Measurements from ENCODE around the gene HCN2. TPM values are rescaled to one million over a fixed set of nuclear protein-coding genes. Genes with fewer than 3 reads are reported as not detected.

HCN2 gene
- total RNA-seq, 1 donor from 2014 or later: 5.5 TPM

DNA sequence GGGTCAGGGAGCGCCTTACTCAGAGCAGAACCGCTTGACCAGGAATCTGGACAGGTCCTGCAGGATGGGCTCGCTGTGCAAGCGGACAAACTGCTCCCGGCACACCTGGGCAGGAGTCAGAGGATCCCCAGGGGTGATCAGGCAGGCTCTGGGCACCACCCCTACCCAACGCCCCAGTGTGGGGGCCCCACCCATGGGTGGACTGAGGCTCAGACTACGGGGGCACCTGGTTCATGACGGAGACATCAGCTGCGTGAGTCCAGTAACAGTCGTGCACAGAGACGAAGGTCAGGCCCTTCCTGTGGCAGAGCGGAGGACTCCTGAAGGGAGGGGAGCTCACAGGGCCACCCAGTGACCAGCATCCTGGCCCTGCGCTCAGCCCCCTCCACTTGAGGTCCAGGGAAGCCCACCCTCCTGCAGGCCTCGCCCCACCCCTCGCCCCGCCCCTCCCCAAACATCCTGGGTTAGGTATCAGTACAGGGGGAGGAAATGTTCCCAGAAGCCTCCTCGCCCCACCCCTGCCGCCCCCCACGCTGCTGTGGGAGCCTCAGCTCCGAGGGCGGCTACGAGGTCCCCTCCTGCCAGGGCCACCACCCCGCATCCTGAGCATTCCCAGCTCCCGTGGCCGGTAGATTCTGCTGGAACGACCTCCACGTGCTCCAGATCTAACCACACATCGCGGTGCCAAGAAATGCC, 28.0 kb downstream of the HCN2 start:
- Histone ChIP-seq H3K27me3 (ENCODE audit: insufficient read depth, low read length) (no peaks in the 10 kb centered on the region), H3K4me1 (ENCODE audit: insufficient read depth, low read length) (no peaks in the 10 kb centered on the region), H4K20me1 (ENCODE audit: insufficient read depth, low read length) (no peaks in the 10 kb centered on the region), H3K4me2 (ENCODE audit: low read length) (no peak overlapping the region), H3K79me2 (ENCODE audit: insufficient read depth, low read length) (no peaks in the 10 kb centered on the region), H3K9ac (ENCODE audit: low read length) (no peak overlapping the region), H3K4me3 (ENCODE audit: insufficient read depth, low read depth, low read length) (no peak overlapping the region), H3K27ac (ENCODE audit: low read depth, low read length) (no peak overlapping the region), H3K36me3 (ENCODE audit: insufficient read depth, low read length) (no peaks in the 10 kb centered on the region), H3K9me3 (ENCODE audit: insufficient read depth, low read depth, low read length) (no peaks in the 10 kb centered on the region), H2AFZ (ENCODE audit: low read depth, low read length) (no peak overlapping the region)
- Mint-ChIP-seq H3K4me3 (ENCODE audit: unreplicated experiment) (no peak overlapping the region), H3K36me3 (ENCODE audit: low read depth, unreplicated experiment) (peaks cover 16% of the 10 kb centered on the region), H3K27me3 (ENCODE audit: low read depth, unreplicated experiment) (no peaks in the 10 kb centered on the region), H3K9me3 (ENCODE audit: unreplicated experiment) (peaks cover 2% of the 10 kb centered on the region), H3K4me1 (ENCODE audit: low read depth, unreplicated experiment) (no peaks in the 10 kb centered on the region), H3K27ac (ENCODE audit: unreplicated experiment) (no peak overlapping the region)
- TF ChIP-seq, protein P1, sequence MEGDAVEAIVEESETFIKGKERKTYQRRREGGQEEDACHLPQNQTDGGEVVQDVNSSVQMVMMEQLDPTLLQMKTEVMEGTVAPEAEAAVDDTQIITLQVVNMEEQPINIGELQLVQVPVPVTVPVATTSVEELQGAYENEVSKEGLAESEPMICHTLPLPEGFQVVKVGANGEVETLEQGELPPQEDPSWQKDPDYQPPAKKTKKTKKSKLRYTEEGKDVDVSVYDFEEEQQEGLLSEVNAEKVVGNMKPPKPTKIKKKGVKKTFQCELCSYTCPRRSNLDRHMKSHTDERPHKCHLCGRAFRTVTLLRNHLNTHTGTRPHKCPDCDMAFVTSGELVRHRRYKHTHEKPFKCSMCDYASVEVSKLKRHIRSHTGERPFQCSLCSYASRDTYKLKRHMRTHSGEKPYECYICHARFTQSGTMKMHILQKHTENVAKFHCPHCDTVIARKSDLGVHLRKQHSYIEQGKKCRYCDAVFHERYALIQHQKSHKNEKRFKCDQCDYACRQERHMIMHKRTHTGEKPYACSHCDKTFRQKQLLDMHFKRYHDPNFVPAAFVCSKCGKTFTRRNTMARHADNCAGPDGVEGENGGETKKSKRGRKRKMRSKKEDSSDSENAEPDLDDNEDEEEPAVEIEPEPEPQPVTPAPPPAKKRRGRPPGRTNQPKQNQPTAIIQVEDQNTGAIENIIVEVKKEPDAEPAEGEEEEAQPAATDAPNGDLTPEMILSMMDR (IDR thresholded peaks at IDR 0.05; ENCODE audit: insufficient read depth, low read depth, low read length): no peak
- TF ChIP-seq EZH2 (IDR thresholded peaks at IDR 0.05; ENCODE audit: insufficient read depth, low read length): no peak
- FAIRE-seq (no peak), DNase-seq (ENCODE audit: low read depth) (no peak)

DNA sequence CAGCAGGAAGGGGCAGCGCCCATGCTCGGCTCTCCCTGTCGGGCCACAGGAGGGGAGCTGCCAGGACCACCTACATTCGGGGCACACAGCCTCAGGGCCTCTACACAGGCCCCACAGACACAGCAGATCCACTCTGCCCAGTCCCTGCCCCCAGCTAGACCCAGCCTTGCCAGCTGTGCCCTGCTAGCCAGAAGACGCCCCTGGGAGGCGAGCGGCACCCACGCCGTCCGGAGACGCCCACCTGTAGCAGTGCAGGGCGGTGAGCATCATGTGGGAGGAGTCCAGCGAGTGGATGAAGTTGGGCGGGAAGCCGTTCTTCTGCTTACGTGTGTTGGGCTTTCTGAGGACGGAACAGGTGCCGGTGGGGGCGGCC, 28.6 kb downstream of the HCN2 start:
- H3K4me3 ChIP-seq (ENCODE audit: insufficient read depth, low read depth, low read length): no peak overlapping the region
- Mint-ChIP-seq H3K9me3 (ENCODE audit: unreplicated experiment) (peaks cover 2% of the 10 kb centered on the region), H3K4me3 (ENCODE audit: unreplicated experiment) (no peak overlapping the region), H3K36me3 (ENCODE audit: low read depth, unreplicated experiment) (peaks cover 11% of the 10 kb centered on the region), H3K4me1 (ENCODE audit: low read depth, unreplicated experiment) (no peaks in the 10 kb centered on the region), H3K27me3 (ENCODE audit: low read depth, unreplicated experiment) (no peaks in the 10 kb centered on the region), H3K27ac (ENCODE audit: unreplicated experiment) (no peak overlapping the region)
- no peak for TF ChIP-seq EZH2 (IDR thresholded peaks at IDR 0.05; ENCODE audit: insufficient read depth, low read length)
- TF ChIP-seq, protein P1 (IDR thresholded peaks at IDR 0.05; ENCODE audit: insufficient read depth, low read depth, low read length): no peak
- H3K9me3 ChIP-seq (ENCODE audit: insufficient read depth, low read depth, low read length): no peaks in the 10 kb centered on the region
- no peaks in the 10 kb centered on the region for H4K20me1 ChIP-seq (ENCODE audit: insufficient read depth, low read length)
- no peak for FAIRE-seq
- H3K27ac ChIP-seq (ENCODE audit: low read depth, low read length): no peak overlapping the region
- no peaks in the 10 kb centered on the region for H3K36me3 ChIP-seq (ENCODE audit: insufficient read depth, low read length)
- no peak for DNase-seq (ENCODE audit: low read depth)
- H3K27me3 ChIP-seq (ENCODE audit: insufficient read depth, low read length): no peaks in the 10 kb centered on the region
- H3K4me2 ChIP-seq (ENCODE audit: low read length): no peak overlapping the region
- no peak overlapping the region for H3K9ac ChIP-seq (ENCODE audit: low read length)
- H2AFZ ChIP-seq (ENCODE audit: low read depth, low read length): no peak overlapping the region
- H3K79me2 ChIP-seq (ENCODE audit: insufficient read depth, low read length): no peaks in the 10 kb centered on the region
- peaks cover 3% of the 10 kb centered on the region for H3K4me1 ChIP-seq (ENCODE audit: insufficient read depth, low read length)

DNA sequence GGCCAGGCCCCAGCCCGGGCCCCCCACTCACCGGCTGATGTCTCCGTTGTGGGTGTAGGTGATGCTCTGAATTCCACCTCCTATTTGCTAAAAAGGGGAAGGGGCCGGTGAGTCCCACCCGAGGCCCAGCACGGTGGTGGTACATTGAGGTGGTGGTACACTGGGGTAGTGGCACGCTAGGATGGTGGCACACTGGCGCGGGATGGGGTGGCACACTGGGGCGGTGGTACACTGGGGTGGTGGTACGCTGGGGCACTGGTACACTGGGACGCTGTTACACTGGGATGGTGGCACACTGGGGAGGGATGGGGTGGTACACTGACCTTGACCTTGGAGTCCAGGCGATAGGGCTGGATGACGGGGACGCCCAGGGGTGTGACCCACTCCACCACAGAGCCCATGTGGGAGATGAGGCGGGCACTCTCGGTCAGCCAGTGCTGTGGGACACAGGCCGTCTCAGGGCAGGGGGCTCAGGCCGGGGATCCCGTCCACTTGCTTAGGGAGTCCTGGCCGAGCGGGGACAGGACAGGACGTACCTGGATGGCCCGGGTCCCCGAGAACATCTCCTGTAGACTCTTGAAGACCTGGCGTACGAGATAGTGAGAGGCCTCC, 29.1 kb downstream of the HCN2 start:
- Mint-ChIP-seq H3K36me3 (ENCODE audit: low read depth, unreplicated experiment) (peaks cover 13% of the 10 kb centered on the region), H3K4me3 (ENCODE audit: unreplicated experiment) (no peak overlapping the region), H3K4me1 (ENCODE audit: low read depth, unreplicated experiment) (peaks cover 3% of the 10 kb centered on the region), H3K27ac (ENCODE audit: unreplicated experiment) (no peak overlapping the region), H3K9me3 (ENCODE audit: unreplicated experiment) (peaks cover 2% of the 10 kb centered on the region), H3K27me3 (ENCODE audit: low read depth, unreplicated experiment) (no peaks in the 10 kb centered on the region)
- DNase-seq (ENCODE audit: low read depth): no peak
- Histone ChIP-seq H3K9me3 (ENCODE audit: insufficient read depth, low read depth, low read length) (no peaks in the 10 kb centered on the region), H3K9ac (ENCODE audit: low read length) (no peak overlapping the region), H3K4me1 (ENCODE audit: insufficient read depth, low read length) (peaks cover 9% of the 10 kb centered on the region), H4K20me1 (ENCODE audit: insufficient read depth, low read length) (peaks cover 5% of the 10 kb centered on the region), H3K79me2 (ENCODE audit: insufficient read depth, low read length) (no peaks in the 10 kb centered on the region), H3K27ac (ENCODE audit: low read depth, low read length) (no peak overlapping the region), H3K36me3 (ENCODE audit: insufficient read depth, low read length) (no peaks in the 10 kb centered on the region), H3K4me3 (ENCODE audit: insufficient read depth, low read depth, low read length) (no peak overlapping the region), H2AFZ (ENCODE audit: low read depth, low read length) (no peak overlapping the region), H3K4me2 (ENCODE audit: low read length) (no peak overlapping the region), H3K27me3 (ENCODE audit: insufficient read depth, low read length) (no peaks in the 10 kb centered on the region)
- FAIRE-seq: no peak
- no peak for TF ChIP-seq EZH2 (IDR thresholded peaks at IDR 0.05; ENCODE audit: insufficient read depth, low read length)
- TF ChIP-seq, protein P1 (IDR thresholded peaks at IDR 0.05; ENCODE audit: insufficient read depth, low read depth, low read length): no peak
